ENCODE results near the gene MEI4.
"Not testable (repeated sequence)": the region's sequence is repeated elsewhere in the genome, so short reads cannot be mapped to it uniquely, and the experiment has no call there.

The MEI4 gene

DNA sequence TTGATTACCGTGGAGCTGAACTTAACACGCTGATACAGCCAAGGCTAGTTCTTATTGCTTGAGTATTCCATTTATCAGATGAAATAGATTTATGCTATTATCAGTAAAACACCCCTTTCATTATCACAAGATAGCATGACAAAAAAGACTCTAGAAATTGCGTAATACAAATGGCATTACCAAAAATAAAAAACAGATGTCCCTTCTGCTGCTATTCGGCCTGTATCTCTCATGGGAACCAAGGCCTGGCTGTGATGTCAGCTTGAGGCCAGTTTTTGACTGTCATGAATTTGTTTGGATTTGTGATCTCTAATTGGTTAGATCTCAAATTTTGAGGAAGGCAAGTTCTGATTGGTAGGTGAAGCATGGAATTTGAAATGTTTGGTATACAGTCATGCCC, 25.2 kb downstream of the MEI4 start:
- in situ Hi-C loops (cut with HindIII; ENCODE audit: low sequenced_read_pairs), result no loop called here

DNA sequence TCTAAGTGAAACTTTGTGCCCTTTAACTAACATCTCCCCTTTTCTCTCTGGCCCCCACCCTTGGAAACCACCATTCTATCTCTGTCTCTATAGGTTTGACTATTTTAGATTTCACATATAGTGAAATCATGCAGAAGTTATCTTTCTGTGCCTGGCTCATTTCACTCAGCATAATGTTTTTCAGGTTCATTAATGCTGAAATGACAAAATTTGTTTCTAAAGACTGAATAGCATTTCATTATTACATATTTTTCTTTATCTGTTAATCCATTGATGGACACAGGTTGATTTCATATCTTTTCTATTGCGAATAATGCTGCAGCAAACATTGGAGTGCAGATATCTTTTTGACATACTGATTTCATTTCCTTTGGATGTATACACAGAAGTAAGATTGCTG, 30.7 kb downstream of the MEI4 start:
- in situ Hi-C loops (cut with HindIII; ENCODE audit: low sequenced_read_pairs), result no loop called here

DNA sequence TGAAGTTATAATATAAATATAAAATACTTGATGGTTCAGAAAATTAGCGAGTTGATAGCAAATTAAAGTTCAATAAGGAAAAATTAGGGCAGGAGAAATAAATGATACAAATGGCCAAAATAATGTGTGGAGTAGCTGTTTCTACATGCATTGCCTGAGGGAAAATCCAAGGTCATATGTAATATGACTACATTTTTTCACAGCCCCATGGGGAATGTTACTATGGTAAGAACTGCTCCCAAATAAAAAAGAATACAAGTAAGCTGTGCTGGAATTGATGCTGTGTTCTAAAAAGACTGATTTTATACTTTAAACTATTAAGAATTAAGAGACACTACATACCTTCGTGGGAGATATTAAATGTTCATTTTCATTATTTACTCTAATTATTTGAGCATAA, 34.1 kb downstream of the MEI4 start:
- in situ Hi-C loops (cut with HindIII; ENCODE audit: low sequenced_read_pairs), result no loop called here

DNA sequence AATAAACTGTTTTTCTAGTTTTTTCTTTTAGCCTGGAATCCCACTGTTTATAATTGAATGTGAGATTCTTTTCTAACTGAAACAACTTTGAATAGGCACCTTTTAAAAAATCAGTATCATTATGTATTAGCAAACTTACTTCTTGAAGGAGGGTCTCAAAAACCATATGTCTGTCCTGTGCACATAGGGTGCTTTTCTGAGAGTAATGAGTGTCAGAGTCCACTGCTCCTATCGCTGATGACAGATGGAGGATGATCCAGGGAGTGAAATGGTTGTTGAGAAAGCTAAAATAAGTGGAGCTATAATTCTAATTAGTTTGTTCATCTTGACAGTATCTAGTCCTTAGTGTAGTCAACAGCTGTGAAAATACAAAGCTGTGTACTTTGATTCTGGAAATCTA, 35.8 kb downstream of the MEI4 start:
- in situ Hi-C loops (cut with HindIII; ENCODE audit: low sequenced_read_pairs), result no loop called here

DNA sequence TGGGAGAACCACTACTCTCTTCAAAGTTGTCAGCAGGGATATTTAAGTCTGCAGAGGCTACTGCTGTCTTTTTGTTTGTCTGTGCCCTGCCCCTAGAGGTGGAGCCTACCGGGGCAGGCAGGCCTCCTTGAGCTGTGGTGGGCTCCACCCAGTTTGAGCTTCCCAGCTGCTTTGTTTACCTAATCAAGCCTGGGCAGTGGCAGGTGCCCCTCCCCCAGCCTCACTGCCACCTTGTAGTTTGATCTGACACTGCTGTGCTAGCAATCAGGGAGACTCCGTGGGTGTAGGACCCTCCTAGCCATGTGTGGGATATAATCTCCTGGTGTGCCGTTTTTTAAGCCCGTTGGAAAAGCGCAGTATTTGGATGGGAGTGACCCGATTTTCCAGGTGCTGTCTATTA, 47.3 kb downstream of the MEI4 start:
- in situ Hi-C loops (cut with HindIII; ENCODE audit: low sequenced_read_pairs), result not testable (repeated sequence)

DNA sequence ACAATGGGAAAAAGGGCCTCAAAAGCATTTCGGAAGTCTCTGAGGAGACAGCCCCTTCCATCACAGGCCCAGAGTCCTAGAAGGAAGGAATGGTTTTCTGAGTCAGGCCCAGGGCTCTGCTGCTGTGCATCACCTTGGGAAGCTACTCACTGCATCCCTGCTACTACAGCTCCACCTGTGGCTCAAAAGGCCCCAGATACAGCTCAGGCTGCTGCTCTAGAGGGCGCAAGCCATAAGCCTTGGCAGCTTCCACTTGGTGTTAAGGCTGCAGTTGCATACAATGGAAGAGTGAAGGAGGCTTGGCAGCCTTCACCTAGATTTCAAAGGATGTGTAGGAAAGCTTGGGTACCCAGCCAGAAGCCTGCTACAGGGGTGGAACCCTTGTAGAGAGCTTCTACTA, 54.8 kb downstream of the MEI4 start:
- in situ Hi-C loops (cut with HindIII; ENCODE audit: low sequenced_read_pairs), result no loop called here

DNA sequence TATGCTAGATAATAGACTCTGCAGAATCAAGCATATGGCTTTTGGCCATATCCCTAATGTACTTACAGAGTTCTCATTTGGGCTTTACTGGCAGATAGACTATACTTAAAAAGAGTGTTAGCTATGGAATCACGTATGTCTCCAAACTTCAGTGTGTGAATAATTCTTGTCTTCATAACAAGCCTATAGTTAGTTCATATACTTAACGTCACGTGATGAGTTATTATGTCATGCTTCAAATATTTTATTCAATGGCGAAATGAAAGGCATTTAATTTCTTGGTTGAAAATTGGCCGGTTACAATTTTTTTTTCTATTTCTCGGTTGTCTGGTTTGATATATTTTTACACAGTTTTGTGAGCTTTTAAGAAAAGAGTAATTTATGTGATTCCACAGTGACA, 62.7 kb downstream of the MEI4 start:
- in situ Hi-C loops (cut with HindIII; ENCODE audit: low sequenced_read_pairs), result no loop called here

DNA sequence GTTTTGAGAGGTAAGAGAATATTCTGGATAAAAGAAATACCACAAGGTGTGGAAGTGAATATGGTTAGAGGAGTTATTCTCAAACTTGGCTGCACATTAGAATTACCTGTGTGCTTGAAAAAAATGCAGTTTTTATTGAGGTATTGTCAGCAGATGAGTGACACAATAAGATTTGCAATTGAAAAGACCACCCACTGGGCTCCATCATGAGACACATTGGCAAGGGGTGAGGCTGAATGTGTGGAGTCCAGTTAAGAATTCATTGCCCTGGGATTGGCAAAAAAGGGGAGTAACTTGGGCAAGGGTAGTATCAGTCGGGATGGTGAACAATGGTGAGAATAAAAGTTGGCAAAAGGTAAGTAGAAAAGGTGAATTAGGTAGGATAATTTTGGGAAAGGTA, 63.5 kb downstream of the MEI4 start:
- in situ Hi-C loops (cut with HindIII; ENCODE audit: low sequenced_read_pairs), result no loop called here

DNA sequence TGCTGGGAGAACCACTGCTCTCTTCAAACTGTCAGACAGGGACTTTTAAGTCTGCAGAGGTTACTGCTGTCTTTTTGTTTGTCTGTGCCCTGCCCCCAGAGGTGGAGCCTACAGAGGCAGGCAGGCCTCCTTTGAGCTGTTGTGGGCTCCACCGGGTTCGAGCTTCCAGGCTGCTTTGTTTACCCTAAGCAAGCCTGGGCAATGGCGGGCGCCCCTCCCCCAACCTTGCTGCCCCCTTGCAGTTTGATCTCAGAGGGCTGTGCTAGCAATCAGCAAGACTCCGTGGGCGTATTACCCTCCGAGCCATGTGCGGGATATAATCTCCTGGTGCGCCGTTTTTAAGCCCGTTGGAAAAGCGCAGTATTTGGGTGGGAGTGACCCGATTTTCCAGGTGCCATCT, 83.2 kb downstream of the MEI4 start:
- in situ Hi-C loops (cut with HindIII; ENCODE audit: low sequenced_read_pairs), result not testable (repeated sequence)

DNA sequence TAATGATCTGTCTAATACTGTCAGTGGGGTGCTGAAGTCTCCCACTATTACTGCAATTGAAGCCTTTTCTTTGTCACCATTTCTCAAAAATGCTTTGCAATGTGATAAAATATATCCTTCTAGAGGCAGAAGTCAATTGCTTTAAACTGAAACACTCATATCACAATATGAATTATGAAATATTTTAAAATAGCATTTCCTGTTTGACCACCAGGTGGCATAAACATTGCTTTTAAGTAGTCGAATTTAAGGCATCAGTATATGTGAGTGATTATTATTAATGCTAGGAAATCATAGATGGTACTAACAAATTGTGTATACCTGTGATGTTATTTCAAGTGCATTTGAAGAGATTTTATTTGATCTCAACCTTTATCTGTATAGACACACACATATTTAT, 87.5 kb downstream of the MEI4 start:
- in situ Hi-C loops (cut with HindIII; ENCODE audit: low sequenced_read_pairs), result no loop called here

DNA sequence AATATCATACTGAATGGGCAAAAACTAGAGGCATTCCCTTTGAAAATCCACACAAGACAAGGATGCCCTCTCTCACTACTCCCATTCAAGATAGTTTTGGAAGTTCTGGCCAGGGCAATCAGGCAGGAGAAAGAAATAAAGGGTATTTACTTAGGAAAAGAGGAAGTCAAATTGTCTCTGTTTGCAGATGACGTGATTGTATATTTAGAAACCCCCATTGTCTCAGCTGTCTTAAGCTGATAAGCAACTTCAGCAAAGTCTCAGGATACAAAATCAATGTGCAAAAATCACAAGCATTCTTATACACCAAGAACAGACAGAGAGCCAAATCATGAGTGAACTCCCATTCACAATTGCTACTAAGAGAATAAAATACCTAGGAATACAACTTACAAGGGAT, 99.3 kb downstream of the MEI4 start:
- in situ Hi-C loops (cut with HindIII; ENCODE audit: low sequenced_read_pairs), result not testable (repeated sequence)

DNA sequence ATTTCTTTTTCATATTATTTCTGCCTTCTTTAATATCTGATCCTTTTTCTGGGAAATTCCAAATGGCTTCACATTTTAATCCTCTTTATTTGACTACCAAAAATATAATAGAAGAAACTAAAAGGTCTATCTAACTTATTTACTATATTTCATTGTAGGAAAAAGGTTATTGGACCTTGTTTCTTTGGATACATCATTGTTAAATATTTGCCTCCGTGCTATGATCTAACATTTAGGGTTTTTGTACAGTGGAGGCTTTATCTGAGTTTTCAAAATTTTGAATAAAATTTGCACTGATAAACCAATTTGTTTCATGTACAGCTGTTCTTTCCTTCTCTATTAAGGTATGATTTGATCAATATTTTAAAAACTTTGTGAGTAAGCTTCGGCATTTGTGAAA, 109.5 kb downstream of the MEI4 start:
- in situ Hi-C loops (cut with HindIII; ENCODE audit: low sequenced_read_pairs), result no loop called here

DNA sequence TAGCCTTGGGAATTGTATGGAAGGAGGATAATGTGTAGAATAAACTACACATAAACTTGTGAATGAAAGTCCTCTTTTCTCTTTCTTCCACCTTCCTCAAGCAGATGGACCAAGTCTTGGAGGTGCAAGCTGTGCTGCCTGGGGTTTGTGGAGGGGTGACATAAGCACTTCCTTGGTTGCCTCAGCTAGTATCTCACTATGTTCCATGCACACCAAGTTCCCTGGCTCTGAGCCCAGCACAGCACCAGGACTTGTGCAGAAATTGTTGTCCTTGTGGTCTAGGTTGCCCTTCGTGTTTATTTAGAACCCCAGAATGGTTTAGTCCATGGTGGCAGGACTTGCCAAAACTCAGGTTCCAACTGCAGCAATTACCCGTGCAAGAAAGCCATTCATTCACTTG, 110.3 kb downstream of the MEI4 start:
- in situ Hi-C loops (cut with HindIII; ENCODE audit: low sequenced_read_pairs), result no loop called here

DNA sequence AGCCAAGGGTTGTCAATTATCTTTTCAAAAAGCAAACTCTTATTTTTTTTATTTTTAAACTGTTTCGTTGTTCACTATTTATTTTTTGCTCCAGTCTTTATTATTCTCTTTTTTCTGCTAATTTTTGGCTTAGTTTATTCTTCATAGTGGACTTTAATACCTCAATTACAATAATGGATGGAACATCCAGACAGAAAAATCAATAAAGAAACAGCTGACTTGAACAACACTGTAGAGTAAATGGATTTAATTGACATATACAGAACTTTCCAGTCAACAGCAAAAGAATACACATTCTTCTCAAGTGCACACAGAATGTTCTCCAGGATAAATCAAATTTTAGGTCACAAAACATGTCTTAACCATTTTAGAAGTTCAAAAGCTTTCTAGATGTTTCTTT, 111.5 kb downstream of the MEI4 start:
- in situ Hi-C loops (cut with HindIII; ENCODE audit: low sequenced_read_pairs), result no loop called here

DNA sequence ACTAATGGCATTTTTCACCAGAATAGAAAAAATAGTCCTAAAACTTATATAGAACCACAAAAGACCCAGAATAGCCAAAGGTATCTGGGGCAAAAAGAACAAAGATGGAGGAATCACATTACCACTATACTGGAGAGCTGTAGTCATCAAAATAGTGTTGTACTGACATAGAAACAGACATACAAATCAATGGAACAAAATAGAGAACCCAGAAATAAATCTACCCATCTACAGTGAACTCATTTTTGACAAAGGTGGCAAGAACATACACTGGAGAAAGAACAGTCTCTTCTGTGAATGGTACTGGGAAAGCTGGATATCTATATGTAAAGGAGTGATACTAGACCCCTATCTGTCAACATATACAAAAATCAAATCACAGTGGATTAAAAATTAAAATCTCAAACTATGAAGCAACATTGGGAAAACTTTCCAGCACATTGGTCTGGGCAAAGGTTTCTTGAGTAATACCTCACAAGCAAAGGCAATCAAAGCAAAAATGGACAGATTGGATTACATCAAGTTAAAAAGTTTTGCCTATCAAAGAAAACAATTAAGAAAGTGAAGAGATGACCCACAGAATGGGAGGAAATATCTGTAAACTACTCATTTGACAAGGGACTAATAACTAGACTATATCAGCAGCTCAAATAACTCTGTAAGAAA, 120.5 kb downstream of the MEI4 start:
- in situ Hi-C loops (cut with HindIII; ENCODE audit: low sequenced_read_pairs), result no loop called here

DNA sequence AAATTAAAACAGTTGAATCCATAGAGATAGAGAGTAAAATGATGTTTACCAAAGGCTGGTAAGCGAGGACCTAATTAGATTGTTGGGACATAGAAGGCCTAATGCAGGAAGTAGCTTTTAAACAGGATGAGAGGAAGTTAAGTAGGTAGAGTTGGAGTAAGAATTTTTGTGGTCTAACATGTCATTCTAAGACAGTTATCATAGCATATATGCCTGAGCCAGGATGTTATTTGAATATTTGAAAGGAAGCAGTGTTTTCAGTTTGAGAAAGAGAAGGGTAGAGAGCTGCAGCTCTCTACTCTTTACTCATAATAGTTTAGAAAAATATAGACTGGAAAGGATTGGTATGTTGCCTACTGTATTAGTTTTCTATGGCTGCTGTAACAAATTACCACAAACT, 121.6 kb downstream of the MEI4 start:
- in situ Hi-C loops (cut with HindIII; ENCODE audit: low sequenced_read_pairs), result no loop called here

DNA sequence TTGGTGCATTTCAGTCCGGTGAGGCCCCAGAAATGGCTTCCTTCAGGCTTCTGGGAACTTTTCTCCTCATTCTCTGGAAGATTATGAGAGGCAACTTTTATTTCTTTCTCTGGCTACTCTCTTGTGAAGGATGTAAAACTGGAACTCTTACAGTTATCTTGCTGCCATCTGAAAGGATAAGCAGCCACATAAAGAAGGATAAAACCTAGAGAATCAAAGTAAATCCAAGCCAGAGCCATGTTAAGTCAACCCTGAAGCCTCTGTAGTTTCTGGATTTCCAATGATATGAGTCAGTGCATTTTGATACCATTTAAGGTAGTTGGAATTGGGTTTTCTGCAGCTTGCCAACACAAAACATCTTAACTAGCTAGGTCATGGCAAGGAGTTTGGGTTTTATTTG, 123.6 kb downstream of the MEI4 start:
- in situ Hi-C loops (cut with HindIII; ENCODE audit: low sequenced_read_pairs), result no loop called here

DNA sequence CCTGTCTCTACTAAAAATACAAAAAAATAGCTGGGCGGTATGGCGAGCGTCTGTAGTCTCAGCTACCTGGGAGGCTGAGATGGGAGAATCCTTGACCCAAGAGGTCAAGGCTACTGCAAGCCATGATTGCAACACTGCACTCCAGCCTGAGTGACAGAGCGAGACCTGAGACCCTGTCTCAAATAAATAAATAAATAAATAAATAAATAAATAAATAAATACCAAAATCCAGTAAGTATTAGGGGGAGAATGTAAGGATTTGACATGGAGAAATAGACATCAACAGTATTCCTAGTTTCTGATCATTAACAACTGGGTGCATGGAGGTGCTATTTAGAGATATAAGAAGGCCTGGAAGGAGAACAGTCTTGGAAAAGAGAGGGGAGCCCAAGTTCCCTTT, 125.7 kb downstream of the MEI4 start:
- in situ Hi-C loops (cut with HindIII; ENCODE audit: low sequenced_read_pairs), result no loop called here

DNA sequence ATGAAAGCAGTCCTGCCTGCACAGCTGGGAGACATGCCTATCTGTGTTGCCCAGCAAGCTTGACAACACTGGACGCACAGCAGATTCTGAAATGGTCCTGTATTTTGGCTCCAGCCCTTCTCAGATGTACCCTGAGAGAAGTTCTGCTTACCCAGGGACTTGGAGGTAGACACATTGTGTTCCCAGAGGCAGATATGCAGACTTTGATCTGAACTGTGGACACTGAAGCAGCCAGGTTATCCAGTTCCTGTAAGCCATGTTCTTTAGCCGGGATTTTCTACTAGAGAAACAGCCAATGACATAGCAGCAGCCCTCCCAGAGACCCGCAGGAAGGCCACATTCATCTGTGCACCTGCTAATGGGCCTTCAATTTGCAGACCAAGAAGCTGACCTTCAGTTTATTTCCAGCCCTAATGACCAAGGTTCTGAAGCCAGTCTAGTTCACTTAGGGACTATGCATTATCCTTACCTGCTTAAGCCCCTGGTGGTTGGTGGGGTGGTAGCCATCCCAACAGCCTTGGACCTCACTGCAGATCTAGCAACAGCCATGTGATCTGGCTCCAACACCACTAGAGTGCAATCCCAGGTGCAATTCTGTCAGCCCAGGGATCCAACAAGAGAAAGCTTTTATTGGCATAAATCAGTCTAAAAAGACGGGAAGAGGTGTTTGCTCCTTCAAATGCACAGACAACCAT, 134.2 kb downstream of the MEI4 start:
- in situ Hi-C loops (cut with HindIII; ENCODE audit: low sequenced_read_pairs), result no loop called here

DNA sequence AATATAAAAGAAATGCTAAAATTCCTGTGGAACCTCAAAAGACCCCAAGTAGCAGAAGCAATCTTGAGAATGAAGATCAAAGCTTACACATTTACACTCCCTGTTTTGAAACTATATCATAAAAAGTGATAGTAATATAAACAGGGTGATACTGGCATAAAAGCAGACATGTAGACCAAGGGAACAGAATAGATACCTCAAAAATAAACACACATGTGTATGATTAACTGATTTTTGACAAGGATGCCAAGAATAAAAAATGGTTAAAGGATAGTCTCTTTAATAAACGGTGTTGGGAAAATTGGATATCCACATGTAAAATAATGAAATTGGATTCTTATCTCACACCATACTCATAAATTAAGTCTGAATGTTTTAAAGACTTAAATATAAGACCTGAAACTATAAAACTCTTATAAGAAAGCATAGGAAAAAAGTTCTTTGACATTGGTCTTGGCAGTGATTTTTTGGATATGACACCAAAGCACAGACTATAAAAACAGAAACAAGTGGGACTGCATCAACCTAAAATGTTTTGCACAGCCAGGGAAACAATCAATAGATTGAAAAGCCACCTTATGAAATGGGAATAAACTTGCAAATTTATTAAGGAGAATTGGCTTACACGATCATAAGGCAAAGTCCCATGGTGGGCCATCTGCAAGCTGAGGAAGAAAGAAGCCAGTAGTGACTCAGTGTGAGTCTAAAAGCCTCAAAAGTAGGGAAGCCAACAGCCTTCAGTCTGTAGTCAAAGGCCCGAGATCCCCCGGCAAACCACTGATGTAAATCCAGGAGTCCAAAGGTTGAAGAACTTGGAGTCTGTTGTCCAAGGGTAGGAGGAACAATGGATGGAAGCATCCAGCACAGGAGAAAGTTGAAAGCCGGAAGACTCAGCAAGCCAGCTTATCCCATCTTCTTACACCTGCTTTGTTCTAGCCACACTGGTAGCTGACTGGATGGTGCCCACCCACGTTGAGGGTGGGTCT, 144.3 kb downstream of the MEI4 start:
- in situ Hi-C loops (cut with HindIII; ENCODE audit: low sequenced_read_pairs), result no loop called here

DNA sequence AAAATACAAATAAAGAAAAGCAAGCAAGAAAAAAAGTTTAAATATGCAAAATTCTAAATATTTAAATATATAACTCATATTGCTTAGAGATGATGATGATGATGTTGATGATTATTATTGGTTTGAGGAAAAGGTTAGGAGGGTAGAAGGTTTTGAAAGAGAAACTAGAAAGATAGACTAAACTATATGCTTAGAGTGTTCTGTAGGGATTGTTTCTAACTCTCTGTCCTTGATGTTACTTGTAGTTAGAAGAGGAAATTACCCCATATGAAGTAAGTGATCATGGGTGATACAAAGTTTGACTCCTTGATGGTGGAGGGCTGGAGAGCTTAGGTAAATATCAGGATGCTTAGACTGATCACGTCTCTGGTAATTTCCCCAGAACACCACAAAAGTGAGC, 159.5 kb downstream of the MEI4 start:
- in situ Hi-C loops (cut with HindIII; ENCODE audit: low sequenced_read_pairs), result no loop called here

DNA sequence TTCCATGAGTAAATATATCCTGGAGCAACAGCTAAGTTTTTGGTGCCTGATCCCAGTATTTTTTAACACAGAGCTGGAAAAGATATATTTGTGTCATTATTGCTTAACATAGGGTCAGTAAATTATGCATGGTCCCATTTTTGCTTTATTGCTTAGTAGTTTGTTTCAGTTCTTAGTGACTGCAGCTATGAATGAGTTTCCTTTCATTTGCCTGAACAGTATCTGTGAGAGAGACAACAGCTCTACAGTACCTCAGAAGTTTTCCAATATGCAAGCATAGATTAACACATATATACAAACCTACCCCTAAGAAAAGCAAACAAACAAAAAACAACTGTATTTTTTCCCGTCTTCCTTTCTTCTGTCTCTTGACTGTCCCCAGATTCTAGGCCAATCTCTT, 160.3 kb downstream of the MEI4 start:
- in situ Hi-C loops (cut with HindIII; ENCODE audit: low sequenced_read_pairs), result no loop called here
